WERI-Rb-1 (cell line): ENCODE results near the gene CD8A.

Experiments
- DNase-seq: peaks from one replicate; pipeline ENCODE4 v3.0.0-alpha.2; 2020
- H3K27ac ChIP-seq: fragments of 250-450 bp; sonication (Bioruptor Pico); 2 replicates; pipeline ENCODE4 v1.5.1; 2020; ENCODE audit warnings: mild to moderate bottlenecking, moderate library complexity
- H3K27me3 ChIP-seq: fragments of 250-450 bp; sonication (Bioruptor Pico); 2 replicates; pipeline ENCODE4 v1.5.1; 2021; ENCODE audit warnings: mild to moderate bottlenecking, low read depth, moderate library complexity; ENCODE audit not compliant: insufficient read depth, severe bottlenecking
- H3K36me3 ChIP-seq: fragments of 250-450 bp; sonication (Bioruptor Pico); 2 replicates; pipeline ENCODE4 v1.5.1; 2020; ENCODE audit warnings: mild to moderate bottlenecking, moderate library complexity
- H3K4me3 ChIP-seq: 2 replicates; pipeline ENCODE4 v1.5.1; 2011; ENCODE audit warnings: low read depth, mild to moderate bottlenecking, control low read depth, low read length
- H3K9me3 ChIP-seq: fragments of 250-450 bp; sonication (Bioruptor Pico); 2 replicates; pipeline ENCODE4 v1.5.1; 2021; ENCODE audit warnings: mild to moderate bottlenecking, moderate library complexity; ENCODE audit not compliant: severe bottlenecking
- TF ChIP-seq, protein P1 (sequence below): IDR thresholded peaks from 2 replicates; pipeline ENCODE4 v1.5.1; 2011; ENCODE audit warnings: low read depth, mild to moderate bottlenecking, control low read depth, inconsistent platforms, low read length

CD8A gene

GRCh38 chr2:86822668-86823345, 32.1 kb upstream of the CD8A start:
- TF ChIP-seq, protein P1, sequence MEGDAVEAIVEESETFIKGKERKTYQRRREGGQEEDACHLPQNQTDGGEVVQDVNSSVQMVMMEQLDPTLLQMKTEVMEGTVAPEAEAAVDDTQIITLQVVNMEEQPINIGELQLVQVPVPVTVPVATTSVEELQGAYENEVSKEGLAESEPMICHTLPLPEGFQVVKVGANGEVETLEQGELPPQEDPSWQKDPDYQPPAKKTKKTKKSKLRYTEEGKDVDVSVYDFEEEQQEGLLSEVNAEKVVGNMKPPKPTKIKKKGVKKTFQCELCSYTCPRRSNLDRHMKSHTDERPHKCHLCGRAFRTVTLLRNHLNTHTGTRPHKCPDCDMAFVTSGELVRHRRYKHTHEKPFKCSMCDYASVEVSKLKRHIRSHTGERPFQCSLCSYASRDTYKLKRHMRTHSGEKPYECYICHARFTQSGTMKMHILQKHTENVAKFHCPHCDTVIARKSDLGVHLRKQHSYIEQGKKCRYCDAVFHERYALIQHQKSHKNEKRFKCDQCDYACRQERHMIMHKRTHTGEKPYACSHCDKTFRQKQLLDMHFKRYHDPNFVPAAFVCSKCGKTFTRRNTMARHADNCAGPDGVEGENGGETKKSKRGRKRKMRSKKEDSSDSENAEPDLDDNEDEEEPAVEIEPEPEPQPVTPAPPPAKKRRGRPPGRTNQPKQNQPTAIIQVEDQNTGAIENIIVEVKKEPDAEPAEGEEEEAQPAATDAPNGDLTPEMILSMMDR = no peak
- H3K27me3 ChIP-seq = no peaks in the 10 kb centered on the region
- no peak overlapping the region for H3K27ac ChIP-seq
- no peak overlapping the region for H3K4me3 ChIP-seq
- H3K9me3 ChIP-seq = no peaks in the 10 kb centered on the region
- no peak for DNase-seq
- H3K36me3 ChIP-seq = no peaks in the 10 kb centered on the region

GRCh38 chr2:86821842-86822241, 31.1 kb upstream of the CD8A start:
- no peaks in the 10 kb centered on the region for H3K9me3 ChIP-seq
- no peaks in the 10 kb centered on the region for H3K27me3 ChIP-seq
- H3K36me3 ChIP-seq = no peaks in the 10 kb centered on the region
- H3K27ac ChIP-seq = no peak overlapping the region
- DNase-seq = no peak
- TF ChIP-seq, protein P1 = no peak
- H3K4me3 ChIP-seq = no peak overlapping the region

GRCh38 chr2:86821306-86821705, 30.6 kb upstream of the CD8A start:
- Histone ChIP-seq H3K27ac (no peak overlapping the region), H3K4me3 (no peak overlapping the region), H3K36me3 (no peaks in the 10 kb centered on the region), H3K9me3 (no peaks in the 10 kb centered on the region), H3K27me3 (no peaks in the 10 kb centered on the region)
- TF ChIP-seq, protein P1 = no peak
- DNase-seq = no peak

DNA sequence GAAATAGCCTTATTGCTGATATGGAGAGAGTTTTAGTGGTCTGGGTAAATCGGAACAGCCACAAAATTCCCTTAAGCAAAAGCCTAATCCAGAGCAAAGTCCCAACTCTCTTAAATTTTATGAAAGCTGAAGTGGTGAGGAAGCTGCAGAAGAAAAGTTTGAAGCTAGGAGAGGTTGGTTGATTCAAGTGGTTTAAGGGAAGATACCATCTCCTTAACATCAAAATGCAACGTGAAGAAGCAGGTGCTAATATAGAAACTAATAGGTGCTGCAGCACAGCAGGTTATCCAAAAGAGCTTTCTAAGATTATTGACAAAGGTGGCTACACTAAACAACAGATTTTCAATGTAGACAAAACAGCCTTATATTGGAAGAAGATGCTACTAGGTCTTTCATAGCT, 28.2 kb upstream of the CD8A start:
- no peaks in the 10 kb centered on the region for H3K9me3 ChIP-seq
- H3K4me3 ChIP-seq = no peak overlapping the region
- no peaks in the 10 kb centered on the region for H3K36me3 ChIP-seq
- DNase-seq = no peak
- H3K27me3 ChIP-seq = no peaks in the 10 kb centered on the region
- no peak overlapping the region for H3K27ac ChIP-seq
- TF ChIP-seq, protein P1 = no peak

- no peak overlapping the region for H3K27ac ChIP-seq
- no peaks in the 10 kb centered on the region for H3K9me3 ChIP-seq
- H3K36me3 ChIP-seq = no peaks in the 10 kb centered on the region
- H3K27me3 ChIP-seq = no peaks in the 10 kb centered on the region
- TF ChIP-seq, protein P1 = no peak
- no peak overlapping the region for H3K4me3 ChIP-seq
- DNase-seq = no peak
These were observed 27.5 kb upstream of the CD8A start for GRCh38 chr2:86818114-86818801.
